ENCODE data around the gene LGALS4.
"Not testable (repeated sequence)": the region's sequence is repeated elsewhere in the genome, so short reads cannot be mapped to it uniquely, and the experiment has no call there.

GRCh38 chr19:38790507-38791403 lies 22.0 kb downstream of the LGALS4 start:
- TF ChIP-seq CTCF (conservative IDR thresholded peaks at IDR 0.05; ENCODE audit: low read length); EZH2phosphoT487 (IDR thresholded peaks at IDR 0.05; ENCODE audit: borderline replicate concordance): not testable (repeated sequence)
